Fibroblast of skin of right biceps (primary cell): ENCODE data around the gene LRWD1.
"Not testable (repeated sequence)": the region's sequence is repeated elsewhere in the genome, so short reads cannot be mapped to it uniquely, and the experiment has no call there.

Source experiments
- DNase-seq: peaks from one replicate; pipeline ENCODE4 v3.0.0-alpha.2; 2013

Gene LRWD1

DNA sequence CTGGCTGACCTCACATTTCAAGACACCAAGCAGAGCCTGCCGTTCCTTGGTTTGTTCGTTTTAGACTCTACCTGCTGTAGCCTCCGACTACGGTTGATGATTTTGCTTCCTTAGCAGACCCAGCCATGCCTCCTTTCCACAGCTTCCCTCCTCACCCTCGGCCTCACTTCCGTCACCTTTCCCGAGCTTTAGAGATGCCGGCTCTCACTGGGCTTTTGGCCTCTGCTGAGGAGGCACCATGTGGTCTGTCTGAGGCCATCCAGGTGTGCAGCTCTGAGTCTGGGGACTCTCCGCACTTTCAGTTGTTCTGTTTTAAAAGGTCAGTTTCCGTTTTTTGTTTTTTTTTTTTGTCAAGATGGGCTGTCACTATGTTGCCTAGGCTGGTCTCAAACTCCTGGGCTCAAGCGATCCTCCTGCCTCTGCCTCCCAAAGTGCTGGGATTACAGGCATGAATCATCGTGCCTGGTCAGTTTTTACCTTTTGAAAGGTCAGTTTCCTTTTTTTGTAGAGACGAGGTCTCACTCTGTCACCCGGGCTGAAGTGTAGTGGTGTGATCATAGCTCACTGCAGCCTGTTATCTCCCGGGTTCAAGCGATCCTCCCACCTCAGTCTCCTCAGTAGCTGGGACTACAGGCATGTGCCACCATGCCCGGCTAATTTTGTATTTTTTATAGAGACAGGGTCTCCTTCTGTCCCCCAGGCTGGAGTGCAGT, 19.7 kb upstream of the LRWD1 start:
- DNase-seq, result no peak

DNA sequence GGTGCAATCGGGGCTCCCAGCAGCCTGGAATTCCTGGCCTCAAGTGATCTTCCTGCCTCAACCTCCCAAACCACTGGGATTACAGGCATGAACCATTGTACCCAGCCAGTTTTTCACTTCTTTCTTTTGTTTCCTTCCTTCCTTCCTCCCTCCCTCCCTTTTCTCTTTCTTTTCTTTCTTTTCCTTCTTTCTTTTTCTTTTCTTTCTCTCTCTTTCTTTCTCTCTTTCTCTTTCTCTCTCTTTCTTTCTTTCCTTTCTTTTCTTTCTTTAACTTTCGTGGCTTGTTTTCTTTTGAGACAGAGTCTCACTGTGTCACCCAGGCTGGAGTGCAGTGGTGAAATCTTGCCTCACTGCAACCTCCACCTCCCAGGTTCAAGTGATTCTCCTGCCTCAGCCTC, 19.1 kb upstream of the LRWD1 start:
- DNase-seq, result no peak

GRCh38 chr7:102446387-102447156, 18.2 kb upstream of the LRWD1 start:
- no peak for DNase-seq

- DNase-seq, result no peak
Measured at GRCh38 chr7:102447311-102447710, 17.5 kb upstream of the LRWD1 start.

DNA sequence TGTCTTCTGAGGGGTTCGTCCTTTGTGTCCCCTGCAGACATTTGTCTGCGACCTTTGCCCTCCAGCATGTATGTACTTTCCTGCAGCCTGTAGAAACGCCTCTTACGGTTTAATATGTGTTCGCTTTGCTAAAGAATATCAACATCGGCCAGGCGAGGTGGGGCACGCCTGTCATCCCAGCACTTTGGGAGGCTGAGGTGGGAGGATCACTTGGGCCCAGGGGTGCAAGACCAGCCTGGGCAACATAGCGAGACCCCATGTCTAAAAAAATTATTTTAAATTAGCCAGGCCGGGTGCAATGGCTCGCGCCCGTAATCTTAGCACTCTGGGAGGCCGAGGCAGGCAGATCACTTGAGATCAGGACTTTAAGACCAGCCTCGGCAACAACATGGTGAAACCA, 15.6 kb upstream of the LRWD1 start:
- DNase-seq, result no peak

- DNase-seq, result no peak
Measured at GRCh38 chr7:102450242-102450641, 14.5 kb upstream of the LRWD1 start.

GRCh38 chr7:102451371-102452054, 13.3 kb upstream of the LRWD1 start:
- no peak for DNase-seq

DNA sequence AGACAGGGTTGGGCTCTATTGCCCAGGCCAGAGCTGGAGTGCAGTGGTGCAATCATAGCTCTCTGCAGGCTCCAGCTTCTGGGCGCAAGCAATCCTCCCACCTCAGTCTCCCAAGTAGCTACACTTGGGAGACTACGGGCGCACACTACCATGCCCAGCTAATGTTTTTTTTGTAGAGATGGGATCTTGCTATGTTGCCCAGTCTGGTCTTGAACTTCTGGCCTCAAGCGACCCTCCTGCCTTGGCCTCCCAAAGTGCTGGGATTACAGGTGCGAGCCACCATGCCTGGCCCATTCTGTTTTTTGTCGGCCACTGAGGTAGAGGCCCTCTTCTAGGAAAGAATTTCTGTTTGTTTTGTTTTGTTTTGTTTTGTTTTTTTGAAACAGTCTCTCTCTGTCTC, 12.3 kb upstream of the LRWD1 start:
- DNase-seq, result no peak

GRCh38 chr7:102453319-102453718, 11.5 kb upstream of the LRWD1 start:
- no peak for DNase-seq

DNA sequence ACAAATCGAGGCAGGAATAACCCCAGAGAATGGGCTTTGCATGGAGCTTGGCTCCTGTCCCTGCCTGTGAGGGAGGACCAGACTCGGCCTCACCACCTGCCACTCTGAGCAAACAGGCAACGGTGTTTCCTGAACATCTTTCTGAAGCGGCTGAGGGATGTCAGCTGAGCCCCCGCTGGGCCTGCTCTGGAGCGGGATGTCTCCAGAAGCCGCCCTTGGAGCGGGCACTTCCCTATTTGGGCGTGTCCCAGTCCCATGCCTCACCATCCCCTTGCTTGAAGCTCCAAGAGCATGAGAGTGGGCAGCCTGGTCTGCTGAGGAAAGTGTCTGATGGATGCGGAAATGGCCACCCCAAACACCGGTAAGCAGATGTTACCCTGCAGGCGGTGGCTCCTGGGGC, 10.3 kb upstream of the LRWD1 start:
- DNase-seq, result no peak

DNA sequence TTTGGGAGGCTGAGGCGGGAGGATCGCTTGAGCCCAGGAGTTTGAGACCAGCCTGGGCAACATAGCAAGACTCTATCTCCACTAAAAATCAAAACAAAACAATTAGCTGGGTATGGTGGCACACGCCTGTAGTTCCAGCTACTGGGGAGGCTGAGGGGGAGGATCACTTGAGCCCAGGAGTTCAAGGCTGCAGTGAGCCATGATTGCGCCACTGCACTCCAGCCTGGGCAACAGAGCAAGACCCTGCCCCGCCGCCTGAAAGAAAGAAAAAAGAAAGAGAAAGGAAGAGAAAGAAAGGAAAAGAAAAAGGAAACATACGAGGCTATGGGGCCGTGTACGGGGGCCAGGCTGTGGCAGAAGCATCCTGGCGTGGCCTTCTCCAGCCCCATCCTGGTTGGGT, 9.9 kb upstream of the LRWD1 start:
- not testable (repeated sequence) for DNase-seq

DNA sequence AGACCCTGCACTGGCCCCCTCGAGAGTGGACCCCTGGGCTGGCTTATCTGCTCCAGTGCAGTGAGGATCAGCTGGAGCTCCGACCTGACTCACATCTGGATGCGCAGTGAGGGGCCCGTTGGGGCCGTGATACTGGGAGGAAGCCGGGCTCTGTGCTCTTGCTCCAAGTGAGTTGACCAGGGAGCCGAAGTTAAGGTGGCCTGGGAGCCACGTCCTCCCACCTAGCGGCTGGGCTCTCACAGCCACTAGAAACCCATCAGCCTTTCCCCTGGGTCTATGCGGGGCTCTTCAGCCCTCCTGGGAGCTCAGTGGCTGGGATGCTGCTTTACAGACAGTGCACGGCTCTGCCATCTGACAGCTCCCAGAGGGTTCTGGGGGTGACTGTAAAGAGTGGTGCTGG, 9.2 kb upstream of the LRWD1 start:
- DNase-seq, result no peak

- peak; percentile 68 for DNase-seq
Measured at GRCh38 chr7:102456327-102456726, 8.5 kb upstream of the LRWD1 start.

DNA sequence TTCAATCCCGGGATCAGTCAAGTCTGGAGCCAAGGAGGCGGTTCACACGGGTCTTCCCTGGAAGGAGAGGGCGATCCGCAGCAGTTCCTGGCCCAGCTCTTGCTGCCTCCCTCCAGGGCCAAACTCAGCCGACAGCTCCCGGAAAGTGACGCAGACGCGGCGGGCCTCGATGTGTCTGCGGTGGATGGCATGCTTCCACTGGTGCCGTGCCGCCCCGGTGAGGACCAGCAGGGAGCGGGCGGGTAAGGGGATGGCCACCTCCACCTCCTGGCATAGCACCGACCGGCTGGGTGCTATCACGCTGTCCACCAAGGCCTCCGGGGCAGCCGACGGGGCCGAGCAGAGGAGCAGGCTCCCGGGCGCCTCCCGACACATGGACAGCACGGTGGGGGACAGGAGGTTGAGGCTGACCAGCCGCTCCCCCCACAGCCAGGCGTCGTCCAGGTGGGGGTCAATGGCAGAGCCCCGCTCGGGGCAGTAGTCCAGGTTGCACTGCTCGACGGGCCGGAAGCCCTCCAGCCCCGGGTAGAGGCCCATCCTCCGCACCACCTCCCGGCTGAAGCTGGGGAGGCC, 7.3 kb upstream of the LRWD1 start:
- no peak for DNase-seq

- no peak for DNase-seq
Measured at GRCh38 chr7:102459221-102459844, 5.5 kb upstream of the LRWD1 start.

GRCh38 chr7:102460467-102460866, 4.3 kb upstream of the LRWD1 start:
- no peak for DNase-seq

DNA sequence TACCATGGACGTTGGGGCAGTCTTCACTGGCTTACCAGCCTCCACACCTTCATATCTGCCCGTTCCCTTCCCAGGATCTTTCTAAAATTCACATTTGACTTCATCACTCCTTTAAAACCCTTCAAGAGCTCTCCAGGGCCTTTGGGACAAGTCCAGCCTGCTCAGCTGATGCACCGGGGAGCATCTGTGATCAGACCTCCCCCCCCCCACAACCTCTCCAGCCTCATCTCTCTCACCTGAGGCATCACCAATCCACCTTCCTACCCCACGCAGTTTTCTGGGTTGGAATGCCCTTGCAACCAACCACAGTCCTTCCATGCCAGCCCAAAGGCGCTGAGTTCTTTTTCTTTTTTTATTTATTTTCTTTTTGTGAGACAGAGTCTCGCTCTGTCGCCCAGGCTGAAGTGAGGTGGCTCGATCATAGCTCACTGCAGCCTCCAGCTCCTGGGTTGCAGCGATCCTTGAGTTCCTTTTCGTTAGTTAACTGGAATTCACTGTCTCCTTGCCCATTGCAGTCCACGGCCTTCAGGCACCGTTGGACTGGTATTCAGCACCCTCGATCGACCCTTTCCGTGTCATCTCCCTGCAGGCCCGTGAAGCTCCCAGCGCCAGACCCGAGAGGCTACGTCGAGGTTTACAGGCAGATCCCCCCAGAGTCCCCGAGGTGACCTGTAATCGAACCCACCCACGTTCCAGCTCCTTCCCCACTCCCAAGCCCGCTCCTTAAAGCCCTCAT, 775 bp upstream of the LRWD1 start:
- no peak for DNase-seq

GRCh38 chr7:102466097-102466496, 1.3 kb downstream of the LRWD1 start:
- DNase-seq, result no peak

GRCh38 chr7:102467581-102468477, 3.0 kb downstream of the LRWD1 start:
- DNase-seq, result no peak

GRCh38 chr7:102468478-102469350, 3.9 kb downstream of the LRWD1 start:
- DNase-seq, result no peak
